Stimulated activated CD8-positive, alpha-beta memory T cell treated with anti-CD3 and anti-CD28 coated beads, Interleukin-2, amount 100 ng/mL, for 48 hours (primary cell): Measurements from ENCODE around the gene CADPS.

ENCODE experiments used
- DNase-seq, 2 donors: peaks; one replicate each; pipeline ENCODE4 v3.0.0-alpha.2; 2020; ENCODE audit warnings: low read depth in 2 of 2

Gene CADPS

DNA sequence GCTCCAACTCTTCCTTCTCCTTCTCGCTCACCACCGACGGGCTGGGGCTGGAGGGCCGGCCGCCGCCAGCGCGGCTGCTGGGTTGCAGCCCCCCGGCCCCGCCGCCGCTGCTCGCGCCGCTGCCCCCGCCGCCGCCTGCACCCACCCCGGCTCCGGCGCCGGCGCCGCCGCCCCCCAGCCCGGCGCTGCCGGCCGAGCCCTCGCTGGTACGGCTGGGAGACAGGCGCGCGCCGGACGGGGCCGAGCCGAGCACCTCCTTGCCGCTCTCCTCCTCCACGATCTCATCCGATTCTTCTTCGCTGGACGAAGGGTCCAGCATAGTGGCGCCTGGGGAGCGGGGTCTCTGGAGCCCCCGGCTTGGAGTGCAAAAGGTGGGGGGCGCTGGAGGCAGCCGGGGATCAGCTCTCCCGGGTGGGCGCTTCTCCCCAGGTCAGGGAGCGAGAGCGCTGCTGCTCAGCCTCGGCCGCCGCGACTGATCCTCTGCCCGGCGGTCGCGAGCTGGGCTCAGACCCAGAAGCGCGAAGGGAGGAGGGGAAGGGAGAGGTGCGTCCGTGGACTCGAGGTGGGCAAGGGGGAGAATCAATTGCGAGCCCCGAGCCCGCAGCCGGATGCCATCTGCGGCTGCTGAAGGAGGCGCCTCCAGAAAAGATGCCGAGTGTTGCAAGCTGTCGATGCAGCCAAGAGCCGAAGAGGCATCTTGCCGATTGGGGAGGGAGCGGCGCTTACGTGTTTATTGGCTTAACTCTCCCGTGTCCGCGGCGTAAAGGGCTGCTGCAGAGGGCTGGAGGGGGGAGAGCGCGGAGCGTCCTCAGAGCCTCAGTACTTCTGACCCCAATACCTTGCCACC is at the start of gene CADPS:
Gene CADPS, minus strand, starts transcription at position 706 of the 847 bp plus-strand sequence. Its CDS starts 387 bp downstream, at position 319.
- no peak for DNase-seq

DNA sequence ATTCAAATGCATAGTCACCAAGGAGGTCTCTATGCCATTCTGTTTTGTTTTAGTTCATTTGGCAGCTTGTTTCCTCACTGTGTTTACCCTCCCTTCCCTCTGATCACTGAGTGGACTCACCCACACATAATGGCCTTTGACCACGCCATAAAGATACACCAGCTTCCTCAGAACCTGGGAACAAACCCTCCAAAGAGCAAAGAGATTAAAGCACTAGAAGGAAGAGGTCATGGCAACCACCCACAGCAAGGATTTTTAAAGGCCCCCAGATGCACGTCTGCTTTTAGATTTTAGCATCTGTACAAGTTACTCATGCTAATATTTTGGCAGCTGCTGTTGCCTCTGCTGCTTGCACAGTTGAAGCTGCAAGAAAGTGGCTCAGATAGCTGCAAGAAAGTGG is 47.9 kb upstream of the CADPS start:
- DNase-seq, result no peak

DNA sequence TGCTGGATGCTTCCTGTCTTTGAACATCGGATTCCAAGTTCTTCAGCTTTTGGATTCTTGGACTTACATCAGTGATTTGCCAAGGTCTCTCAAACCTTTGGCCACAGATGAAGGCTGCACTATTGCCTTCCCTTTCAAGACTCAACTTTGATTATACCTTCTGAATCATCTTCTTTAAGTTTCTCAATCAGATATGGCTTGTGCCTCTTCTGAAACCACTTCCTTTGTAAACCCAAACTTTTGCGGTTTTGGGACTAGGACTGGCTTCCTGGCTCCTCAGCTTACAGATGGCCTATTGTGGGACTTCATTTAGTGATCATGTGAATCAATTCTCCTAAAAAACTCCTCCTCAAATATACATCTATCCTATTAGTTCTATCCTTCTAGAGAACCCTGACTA is 47.1 kb upstream of the CADPS start:
- DNase-seq, result no peak

DNA sequence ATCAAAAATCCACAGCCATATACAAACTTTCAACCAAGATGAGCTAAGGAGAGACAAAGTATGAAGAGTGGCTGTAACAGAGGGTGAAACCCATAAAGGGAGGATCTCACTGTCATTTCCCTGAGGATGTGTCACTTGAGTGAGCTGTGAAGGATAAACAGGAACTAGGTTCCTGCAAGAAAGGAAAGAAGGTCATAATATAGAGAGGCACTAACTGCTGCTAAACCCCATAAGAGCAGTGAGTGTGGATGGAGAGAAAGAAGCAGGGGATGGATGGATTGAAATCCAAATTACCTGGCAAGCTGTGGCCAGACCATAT is 45.2 kb upstream of the CADPS start:
- DNase-seq, result no peak

DNA sequence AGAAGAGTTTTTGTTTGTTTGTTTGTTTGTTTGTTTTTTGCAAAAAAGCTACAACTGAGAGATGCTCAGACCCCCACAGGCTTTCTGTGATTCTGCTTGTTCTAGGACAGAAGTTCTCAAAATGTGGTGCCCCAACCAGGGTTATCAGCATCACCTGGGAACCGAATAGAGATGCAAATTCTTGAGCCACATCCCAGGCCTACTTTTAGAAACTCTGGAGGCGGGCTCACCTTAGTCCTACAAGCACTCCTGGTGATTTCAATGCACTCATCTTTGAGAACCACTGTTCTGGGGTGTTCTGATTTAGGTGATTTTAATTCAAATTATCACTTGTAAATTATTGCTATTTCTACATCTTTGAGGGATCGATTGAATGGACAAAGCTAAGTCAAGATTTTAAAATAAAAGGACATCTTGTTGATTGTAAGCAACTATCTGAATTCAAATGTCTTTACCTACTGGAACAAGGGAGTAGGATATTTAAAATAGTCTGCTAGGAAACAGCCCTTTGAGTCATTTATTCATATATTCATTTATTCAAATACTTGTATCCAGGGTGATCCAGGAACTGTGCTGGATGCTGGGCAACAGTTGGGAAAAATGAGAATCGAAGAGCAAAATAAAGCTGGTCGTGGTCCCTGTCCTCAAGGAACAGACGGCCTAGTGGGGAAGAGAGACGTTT is 44.7 kb upstream of the CADPS start:
- DNase-seq, result no peak

DNA sequence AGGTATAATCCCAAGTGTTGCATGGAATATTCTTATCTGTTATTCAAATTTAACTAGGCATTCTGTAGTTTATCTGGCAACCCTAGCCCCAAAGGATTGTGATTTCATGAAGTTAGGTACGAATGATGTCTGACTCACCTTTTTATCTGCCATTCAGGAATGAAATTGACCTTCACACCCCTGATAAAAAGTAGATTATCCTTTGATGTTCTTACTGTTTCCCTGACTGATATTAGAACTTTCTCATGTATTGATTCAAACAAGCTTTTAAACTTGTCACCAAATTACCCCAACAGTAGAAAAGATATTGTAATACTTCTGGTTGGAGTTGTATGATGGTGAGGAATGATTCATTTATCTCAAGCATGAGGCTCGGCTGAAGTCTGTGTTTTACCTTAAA is 43.6 kb upstream of the CADPS start:
- no peak for DNase-seq

DNA sequence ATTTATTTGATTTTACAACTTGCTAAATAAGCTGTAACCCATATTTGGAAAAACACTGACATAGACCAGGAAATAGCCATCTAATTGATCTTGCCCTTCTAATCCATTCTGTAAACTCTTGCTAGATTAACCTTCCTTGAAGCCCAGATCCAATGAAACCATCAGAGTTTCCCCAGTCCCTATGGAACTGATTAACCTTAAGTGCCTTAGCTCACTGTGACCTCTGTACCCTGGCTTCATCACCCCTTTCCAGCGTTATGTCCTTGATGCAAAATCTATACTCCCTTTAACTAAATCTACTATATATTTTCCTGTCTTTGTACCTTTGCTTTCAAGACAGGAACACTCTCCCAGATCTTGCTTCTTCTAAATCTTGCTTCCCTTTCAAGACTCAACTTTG is 42.9 kb upstream of the CADPS start:
- no peak for DNase-seq

DNA sequence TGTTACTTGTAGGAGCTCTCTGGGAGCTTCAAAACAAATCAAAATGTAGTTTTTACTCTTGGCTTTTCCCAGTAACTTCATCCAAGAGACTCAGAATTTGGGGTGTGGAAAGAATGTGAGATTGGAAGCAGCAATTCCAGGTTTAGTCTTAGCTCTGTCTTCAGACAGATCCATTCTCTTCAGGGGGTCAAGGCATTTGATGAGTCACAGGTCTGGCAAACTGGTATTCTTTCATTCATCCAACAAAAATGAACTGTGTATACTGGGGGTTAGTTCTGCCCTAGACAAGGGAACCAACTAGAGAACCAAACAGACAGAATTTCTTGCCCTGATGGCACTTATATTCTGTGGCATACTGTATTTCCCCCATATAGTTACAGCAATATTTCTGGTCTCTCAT is 36.3 kb upstream of the CADPS start:
- DNase-seq, result no peak

DNA sequence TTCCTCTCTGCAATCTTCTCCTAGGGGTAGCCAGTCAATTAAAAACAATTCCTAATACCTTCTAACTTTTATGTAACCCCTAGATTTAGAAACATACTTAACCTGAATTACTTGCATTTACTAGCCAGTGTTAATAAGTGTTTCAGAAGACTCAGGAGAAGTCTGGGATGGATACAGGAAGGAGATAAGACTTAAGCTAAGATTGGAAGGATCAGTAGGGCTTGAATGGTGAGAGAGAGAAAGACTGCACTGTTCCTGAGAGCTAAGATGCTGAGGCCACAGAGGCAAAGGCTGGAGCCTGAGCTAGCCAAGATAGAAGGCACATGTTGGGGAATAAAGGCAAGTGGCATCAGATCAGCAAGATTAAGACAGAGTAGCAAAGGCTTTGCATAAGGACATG is 30.1 kb upstream of the CADPS start:
- DNase-seq, result no peak

DNA sequence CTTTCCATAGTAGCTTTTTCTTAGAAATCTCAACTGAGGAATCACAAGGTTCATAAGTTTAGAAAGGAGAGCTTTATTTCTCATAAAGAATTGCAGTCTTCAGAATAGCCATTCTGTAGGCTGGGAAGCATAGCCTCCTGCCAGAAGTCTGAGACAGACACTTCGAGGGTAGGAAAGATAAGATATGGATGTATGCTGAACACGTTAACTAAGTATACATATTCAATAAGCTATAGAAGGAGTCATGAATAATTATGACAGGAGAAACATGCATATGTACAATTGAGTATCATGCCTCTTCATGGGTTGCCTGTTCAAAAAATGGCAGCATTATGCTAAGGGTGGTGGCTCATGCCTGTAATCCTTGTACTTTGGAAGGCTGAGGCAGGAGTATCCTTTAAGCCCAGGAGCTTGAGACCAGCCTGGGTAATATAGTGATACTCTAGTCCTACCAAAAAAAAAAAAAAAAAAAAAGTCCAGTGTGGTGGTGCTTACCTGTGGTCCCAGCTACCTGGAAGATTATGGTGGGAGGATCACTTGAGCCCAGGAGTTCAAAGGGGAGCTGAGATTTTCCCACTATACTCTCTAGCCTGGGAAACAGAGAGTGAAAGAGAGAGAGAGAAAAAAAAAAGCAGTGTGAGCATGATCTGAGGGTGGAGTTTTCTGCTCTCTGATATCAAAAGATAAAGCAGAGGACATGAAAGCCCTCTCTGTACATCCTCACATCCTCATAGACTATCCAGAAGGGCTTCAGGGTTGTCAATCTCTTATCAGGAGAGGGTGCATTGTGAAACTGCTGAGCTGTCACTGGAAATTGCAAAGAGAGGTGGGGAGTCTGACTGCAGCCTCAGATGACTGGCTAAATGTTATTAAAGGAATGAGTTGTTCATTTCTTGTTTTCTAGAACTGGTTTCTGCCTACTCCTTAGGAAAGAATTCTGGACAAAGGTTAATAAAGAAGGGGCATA is 23.6 kb upstream of the CADPS start:
- DNase-seq, result no peak

DNA sequence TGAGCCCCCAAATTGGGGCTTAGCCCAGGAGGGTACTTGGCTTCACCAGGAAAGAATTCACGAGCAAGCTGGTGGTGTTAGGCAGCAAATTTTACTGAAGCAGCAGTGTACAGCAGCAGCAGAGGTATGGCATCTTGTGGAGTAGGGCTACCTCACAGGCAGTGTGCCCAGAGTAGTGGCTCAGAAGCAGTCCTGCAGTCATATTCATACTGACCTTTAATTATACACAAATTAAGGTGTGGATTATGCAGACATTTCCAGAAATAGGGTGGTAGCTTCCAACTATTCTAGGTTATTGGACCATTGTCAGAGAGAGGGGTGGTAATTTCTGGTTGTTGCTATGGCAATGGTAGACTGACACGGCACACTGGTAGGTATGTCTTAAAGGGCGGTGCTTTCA is 20.7 kb upstream of the CADPS start:
- no peak for DNase-seq

DNA sequence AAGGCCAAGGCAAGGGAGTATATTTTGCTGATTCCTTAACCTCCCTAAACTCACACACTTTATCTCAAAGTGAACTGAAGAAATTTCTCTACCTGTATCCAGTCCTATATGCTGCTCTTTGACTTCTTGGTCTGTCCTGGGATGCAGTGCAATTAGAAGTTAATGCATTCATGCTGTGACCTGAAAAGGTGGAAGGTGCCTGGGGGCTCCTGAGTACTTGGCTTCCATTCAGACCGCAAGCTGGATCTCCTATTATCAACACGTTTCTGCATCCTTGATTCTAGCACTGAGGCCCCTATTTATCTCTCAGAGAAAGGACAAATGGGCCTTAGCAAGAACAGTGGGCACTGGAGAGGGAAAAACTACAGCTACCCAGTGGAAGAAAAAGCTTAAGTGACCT is 17.7 kb upstream of the CADPS start:
- no peak for DNase-seq

DNA sequence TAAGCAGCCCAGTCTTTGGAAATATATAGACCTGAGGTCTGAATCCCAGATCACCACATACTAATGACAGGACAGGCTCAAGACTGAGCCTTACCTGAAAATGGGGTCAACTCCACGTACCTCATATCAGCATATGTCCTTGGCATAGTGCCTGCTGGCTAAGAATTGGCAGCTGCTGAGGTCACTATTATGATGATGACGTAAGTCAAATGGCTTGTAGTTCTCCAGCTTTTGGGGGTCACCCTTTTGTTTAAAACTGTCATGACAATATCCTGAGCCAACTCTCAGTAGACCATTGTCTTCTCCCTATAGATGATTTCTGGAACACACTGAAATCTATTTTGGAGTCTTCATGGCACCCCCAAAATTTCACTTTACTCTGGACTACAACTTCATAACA is 16.8 kb upstream of the CADPS start:
- DNase-seq, result no peak

DNA sequence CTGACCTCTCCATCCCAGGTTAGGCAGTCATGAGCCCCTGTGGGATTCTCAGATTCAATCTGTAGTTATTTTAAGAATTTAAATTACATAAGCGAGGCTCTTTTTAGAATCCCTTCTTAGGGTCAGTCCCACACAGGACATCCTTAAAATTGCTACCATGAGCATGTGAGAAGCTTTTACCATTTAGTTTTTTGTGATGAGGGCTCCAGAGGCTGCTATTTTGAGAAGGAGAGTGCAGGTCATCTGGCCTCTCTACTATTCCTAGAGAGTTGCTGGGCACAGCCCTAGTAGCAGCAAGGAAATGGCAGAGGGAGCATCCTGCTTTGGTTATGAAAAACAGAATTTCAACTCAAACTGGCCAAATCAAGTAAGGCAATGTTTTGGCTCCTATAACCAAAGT is 13.6 kb upstream of the CADPS start:
- no peak for DNase-seq

DNA sequence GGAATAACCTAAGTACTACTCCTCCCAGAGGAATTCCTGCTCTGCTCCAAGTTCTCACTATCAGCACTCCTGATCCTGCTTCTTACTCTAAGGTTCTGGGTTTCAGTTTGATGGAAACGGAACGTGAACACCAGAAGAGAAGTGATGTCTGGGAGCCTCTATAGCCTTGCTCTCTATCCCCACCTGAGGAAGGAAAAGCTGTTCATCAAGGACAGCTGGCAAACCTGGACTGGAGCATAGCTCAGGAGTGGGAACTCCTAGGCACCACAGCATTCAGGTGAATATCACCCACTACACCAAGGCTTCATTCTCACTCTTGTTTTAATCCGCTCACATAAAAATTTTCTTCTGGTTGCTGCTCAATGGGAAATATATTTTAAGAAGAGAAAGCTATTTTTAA is 13.0 kb upstream of the CADPS start:
- no peak for DNase-seq

DNA sequence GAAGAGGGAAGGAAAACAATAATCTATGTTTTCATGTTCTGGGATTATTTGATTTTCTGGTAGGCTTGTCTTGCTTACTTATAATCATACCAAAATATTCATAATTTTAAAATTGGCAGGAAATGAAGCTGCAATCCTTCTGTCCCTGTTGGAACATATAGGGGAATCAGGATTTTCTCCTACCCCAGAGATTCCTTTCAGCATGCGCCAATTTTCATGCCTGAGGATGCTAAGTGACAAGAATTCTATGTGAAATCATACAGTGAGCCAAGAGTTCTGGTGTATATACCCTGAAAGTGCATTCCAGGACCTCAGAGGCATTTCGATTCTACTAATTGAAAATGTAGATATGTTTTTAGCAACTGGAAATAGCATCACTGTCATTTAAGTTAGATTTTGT is 9.9 kb upstream of the CADPS start:
- DNase-seq, result no peak

DNA sequence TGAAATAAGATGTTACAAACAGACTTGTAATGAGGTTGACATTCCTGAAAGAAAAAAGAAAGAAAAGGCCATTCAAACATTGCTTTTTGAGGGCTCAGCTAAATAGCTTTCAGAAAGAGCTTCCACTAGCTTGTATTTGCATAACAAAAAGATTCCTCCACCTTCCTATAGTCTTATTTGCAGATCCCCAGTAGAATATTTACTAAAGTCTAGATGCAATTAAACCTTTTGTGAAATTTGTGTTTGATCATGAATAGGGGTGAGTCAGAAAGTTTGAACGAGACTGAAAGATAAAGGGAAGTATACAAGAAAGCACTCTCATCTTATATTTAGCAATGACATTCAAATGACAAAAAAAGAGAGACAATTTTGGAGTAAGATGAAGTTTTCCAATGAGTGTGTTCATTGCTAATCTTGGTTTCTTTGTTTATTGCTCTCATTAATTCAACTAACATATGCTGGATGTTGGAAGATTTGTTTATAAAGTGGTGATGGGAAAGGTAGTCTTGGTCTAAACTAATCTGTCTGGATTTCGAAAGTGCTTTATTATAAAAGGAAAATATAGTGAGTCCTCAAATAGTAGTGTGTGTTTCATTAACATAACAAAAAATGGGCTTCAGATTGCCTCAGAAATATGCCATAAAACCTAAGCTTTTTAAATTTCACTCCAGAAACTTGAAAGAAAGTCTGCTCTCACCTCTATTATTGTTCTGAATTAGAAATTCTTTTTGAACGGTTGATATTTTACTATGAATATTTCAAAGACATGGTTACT is 9.1 kb upstream of the CADPS start:
- no peak for DNase-seq

DNA sequence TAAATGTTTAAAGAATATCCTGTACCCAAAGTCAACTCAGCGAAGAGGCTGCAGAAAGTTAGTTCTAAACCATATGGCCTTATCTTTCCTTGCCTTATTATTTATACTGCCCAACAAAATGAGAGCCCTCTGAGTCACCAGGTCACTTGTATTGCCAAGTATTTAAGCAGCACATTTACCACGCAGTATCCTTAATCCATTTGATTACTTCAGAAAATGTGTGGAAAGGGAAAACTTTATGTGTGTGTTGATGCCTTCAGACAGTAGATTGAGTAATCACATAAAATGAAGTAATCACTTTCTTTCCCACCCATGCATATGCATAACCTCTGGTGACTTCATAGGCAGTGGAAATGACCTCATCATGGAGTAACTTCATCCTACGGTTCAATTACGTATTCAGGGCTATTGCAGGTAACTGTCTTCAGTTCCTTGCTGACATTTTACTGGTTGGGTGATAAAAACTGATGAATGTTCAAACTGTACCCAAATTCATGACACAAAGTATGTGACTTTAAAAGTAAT is 7.5 kb upstream of the CADPS start:
- DNase-seq, result no peak

DNA sequence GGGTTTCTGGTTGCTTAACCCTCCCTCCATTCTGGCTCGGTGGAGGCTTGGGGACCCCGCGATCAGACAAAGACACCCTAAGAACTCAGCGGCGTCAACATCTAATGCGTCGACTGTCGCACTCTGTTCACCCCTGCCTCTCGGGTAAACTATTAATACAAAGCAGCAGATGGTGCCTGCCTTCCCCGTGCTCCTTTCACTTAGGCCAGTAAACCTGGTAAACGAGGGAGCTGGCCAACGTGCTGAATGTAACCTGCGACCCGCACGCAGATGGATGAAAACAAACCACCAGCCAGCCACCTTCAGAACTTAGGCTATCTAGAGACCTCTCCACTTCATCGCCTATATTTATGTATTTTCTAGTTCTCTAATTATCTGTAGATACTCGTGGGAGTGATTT is 848 bp upstream of the CADPS start:
- no peak for DNase-seq

DNA sequence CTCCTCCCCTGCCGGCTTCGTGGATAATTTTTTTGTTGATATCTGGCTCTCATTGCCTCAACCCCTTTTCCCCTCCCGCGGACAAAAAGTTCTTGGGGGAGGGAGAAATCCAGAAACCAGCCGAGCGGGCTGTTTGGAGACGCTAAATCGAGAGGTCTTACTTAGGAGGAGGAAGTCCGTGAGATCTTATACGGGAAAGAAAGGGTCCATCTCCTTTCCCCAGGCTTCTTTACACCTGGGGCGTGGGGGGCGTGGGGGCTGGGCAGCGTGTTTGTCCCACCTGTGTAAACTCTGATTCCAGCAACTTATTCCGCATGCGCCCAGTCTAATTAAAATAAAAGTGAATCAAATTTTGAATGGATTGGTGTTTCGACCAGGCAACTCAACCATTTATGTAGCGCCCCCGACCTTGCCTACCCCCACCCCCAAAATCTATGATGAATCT is 364 bp upstream of the CADPS start:
- no peak for DNase-seq
